Fibroblast of skin of left quadriceps (primary cell): Measurements from ENCODE around the gene C2orf76.
A peak's percentile ranks its signal among the peaks of the same experiment; 100 is the strongest.

Experiments used
- DNase-seq, 2 experiments: peaks; one replicate each; pipeline ENCODE4 v3.0.0-alpha.2; 2013; ENCODE audit warnings: low read depth in 2 of 2

The C2orf76 gene

GRCh38 chr2:119264781-119265692, 101.6 kb downstream of the C2orf76 start:
- no peak for DNase-seq

- no peak for DNase-seq
Observed at GRCh38 chr2:119263656-119264055, 103.0 kb downstream of the C2orf76 start.

GRCh38 chr2:119263025-119263424, 103.6 kb downstream of the C2orf76 start:
- no peak for DNase-seq

- DNase-seq, result no peak
Observed at GRCh38 chr2:119261493-119262225, 105.0 kb downstream of the C2orf76 start.

- DNase-seq, result peak in 1 of 2 experiments; percentile 56
Observed at GRCh38 chr2:119260646-119261492, 105.8 kb downstream of the C2orf76 start.

- no peak for DNase-seq
Observed at GRCh38 chr2:119259296-119259860, 107.3 kb downstream of the C2orf76 start.

- no peak for DNase-seq
Observed at GRCh38 chr2:119257198-119257597, 109.4 kb downstream of the C2orf76 start.

GRCh38 chr2:119256582-119256921, 110.1 kb downstream of the C2orf76 start:
- DNase-seq, result no peak

GRCh38 chr2:119255760-119256581, 110.7 kb downstream of the C2orf76 start:
- DNase-seq, result peak; percentile 95

- no peak for DNase-seq
Observed at GRCh38 chr2:119254601-119255080, 112.0 kb downstream of the C2orf76 start.

GRCh38 chr2:119253760-119254600, 112.7 kb downstream of the C2orf76 start:
- DNase-seq, result no peak

- peak in 1 of 2 experiments; percentile 51 for DNase-seq
Observed at GRCh38 chr2:119253114-119253702, 113.4 kb downstream of the C2orf76 start.
